Keratinocyte (primary cell): ENCODE data around the gene COPG1.

ENCODE experiments used
- CTCF ChIP-seq, 3 experiments: IDR thresholded peaks in 1 of 3; conservative IDR thresholded peaks in 1 of 3; optimal IDR thresholded peaks in 1 of 3; 2 replicates in 2 of 3; 3 replicates in 1 of 3; pipeline versions ENCODE3 to v1.5.1; 2011; ENCODE audit warnings: low read length in 3 of 3, mild to moderate bottlenecking in 3 of 3, moderate library complexity in 2 of 3, control low read depth in 1 of 3, inconsistent platforms in 1 of 3; ENCODE audit not compliant: insufficient read depth in 2 of 3; ENCODE audit errors: extremely low read depth in 1 of 3
- EZH2 ChIP-seq: IDR thresholded peaks from one replicate; pipeline ENCODE4 v1.6.1; 2012; ENCODE audit warnings: inconsistent platforms, mild to moderate bottlenecking, low read length, moderate library complexity

- no peak for TF ChIP-seq CTCF (optimal IDR thresholded peaks at IDR 0.05 in 1 of 3, IDR thresholded peaks at IDR 0.05 in 1 of 3, conservative IDR thresholded peaks at IDR 0.05 in 1 of 3; ENCODE audit: extremely low read depth in 1 of 3, insufficient read depth in 2 of 3, low read length in 3 of 3)
- no peak for TF ChIP-seq EZH2
These were observed 9.0 kb upstream of the COPG1 start for GRCh38 chr3:129240436-129240835.
